Osteoblast (primary cell): ENCODE data around the gene TMEM255B. TPM values are rescaled to one million over a fixed set of nuclear protein-coding genes. Genes with fewer than 3 reads are reported as not detected.
"Not testable (repeated sequence)": the region's sequence is repeated elsewhere in the genome, so short reads cannot be mapped to it uniquely, and the experiment has no call there.

Experiments used
- DNase-seq: peaks from one replicate; pipeline ENCODE4 v3.0.0; 2011; ENCODE audit warnings: low spot score, mixed read lengths; ENCODE audit not compliant: insufficient read length; ENCODE audit errors: missing footprints
- H2AFZ ChIP-seq: 2 replicates; pipeline ENCODE4 v1.6.0; 2011; ENCODE audit warnings: mild to moderate bottlenecking, low read length
- H3K27ac ChIP-seq: 2 replicates; pipeline ENCODE4 v1.5.1; 2011; ENCODE audit warnings: mild to moderate bottlenecking, low read depth, low read length, moderate library complexity
- H3K27me3 ChIP-seq: 2 replicates; pipeline ENCODE4 v1.6.0; 2012; ENCODE audit warnings: mild to moderate bottlenecking, control low read depth, inconsistent platforms, low read length, moderate library complexity; ENCODE audit not compliant: insufficient read depth
- H3K36me3 ChIP-seq: 2 replicates; pipeline ENCODE4 v1.5.1; 2011; ENCODE audit warnings: mild to moderate bottlenecking, low read length, control low read depth, moderate library complexity; ENCODE audit not compliant: insufficient read depth
- H3K4me1 ChIP-seq: 2 replicates; pipeline ENCODE4 v1.5.1; 2011; ENCODE audit warnings: mild to moderate bottlenecking, low read length, control low read depth, moderate library complexity; ENCODE audit not compliant: insufficient read depth
- H3K4me2 ChIP-seq: 2 replicates; pipeline ENCODE4 v1.6.0; 2011; ENCODE audit warnings: mild to moderate bottlenecking, low read length; ENCODE audit not compliant: insufficient read depth
- H3K4me3 ChIP-seq: fragments of 200-600 bp; sonication (generic); 3 replicates; pipeline ENCODE4 v1.5.1; 2012; ENCODE audit warnings: mild to moderate bottlenecking, low read length, inconsistent platforms; ENCODE audit not compliant: insufficient read depth
- H3K79me2 ChIP-seq: 2 replicates; pipeline ENCODE4 v1.6.0; 2012; ENCODE audit warnings: mild to moderate bottlenecking, low read length, control low read depth, inconsistent platforms; ENCODE audit not compliant: insufficient read depth
- H3K9me3 ChIP-seq: 2 replicates; pipeline ENCODE4 v1.5.1; 2011; ENCODE audit warnings: low read depth, low read length, control low read depth
- H4K20me1 ChIP-seq: 2 replicates; pipeline ENCODE4 v1.6.0; 2012; ENCODE audit warnings: mild to moderate bottlenecking, low read length, control low read depth; ENCODE audit not compliant: insufficient read depth
- total RNA-seq: library from RNA; depleted of rRNA; stranded (reverse); fragments of >200 nt; gene quantifications from 2 replicates; pipeline ENCODE4 v1.2.3, GENCODE V29; 2012
- TF ChIP-seq, protein P1 (sequence below): IDR thresholded peaks from 2 replicates; pipeline ENCODE4 v1.5.1; 2011; ENCODE audit warnings: mild to moderate bottlenecking, low read depth, low read length, moderate library complexity; ENCODE audit errors: extremely low read depth

TMEM255B gene
- total RNA-seq, 1 donor = 1.8 TPM

- TF ChIP-seq, protein P1, sequence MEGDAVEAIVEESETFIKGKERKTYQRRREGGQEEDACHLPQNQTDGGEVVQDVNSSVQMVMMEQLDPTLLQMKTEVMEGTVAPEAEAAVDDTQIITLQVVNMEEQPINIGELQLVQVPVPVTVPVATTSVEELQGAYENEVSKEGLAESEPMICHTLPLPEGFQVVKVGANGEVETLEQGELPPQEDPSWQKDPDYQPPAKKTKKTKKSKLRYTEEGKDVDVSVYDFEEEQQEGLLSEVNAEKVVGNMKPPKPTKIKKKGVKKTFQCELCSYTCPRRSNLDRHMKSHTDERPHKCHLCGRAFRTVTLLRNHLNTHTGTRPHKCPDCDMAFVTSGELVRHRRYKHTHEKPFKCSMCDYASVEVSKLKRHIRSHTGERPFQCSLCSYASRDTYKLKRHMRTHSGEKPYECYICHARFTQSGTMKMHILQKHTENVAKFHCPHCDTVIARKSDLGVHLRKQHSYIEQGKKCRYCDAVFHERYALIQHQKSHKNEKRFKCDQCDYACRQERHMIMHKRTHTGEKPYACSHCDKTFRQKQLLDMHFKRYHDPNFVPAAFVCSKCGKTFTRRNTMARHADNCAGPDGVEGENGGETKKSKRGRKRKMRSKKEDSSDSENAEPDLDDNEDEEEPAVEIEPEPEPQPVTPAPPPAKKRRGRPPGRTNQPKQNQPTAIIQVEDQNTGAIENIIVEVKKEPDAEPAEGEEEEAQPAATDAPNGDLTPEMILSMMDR = no peak
- Histone ChIP-seq H3K27me3 (no peaks in the 10 kb centered on the region), H3K36me3 (peaks cover 66% of the 10 kb centered on the region), H3K27ac (no peak overlapping the region), H4K20me1 (peaks cover 13% of the 10 kb centered on the region), H3K4me2 (no peak overlapping the region), H2AFZ (no peak overlapping the region), H3K79me2 (peaks cover 8% of the 10 kb centered on the region), H3K4me3 (no peak overlapping the region), H3K9me3 (no peaks in the 10 kb centered on the region), H3K4me1 (peaks cover 9% of the 10 kb centered on the region)
- DNase-seq = no peak
Measured at GRCh38 chr13:113832205-113832604, 73.2 kb downstream of the TMEM255B start.

DNA sequence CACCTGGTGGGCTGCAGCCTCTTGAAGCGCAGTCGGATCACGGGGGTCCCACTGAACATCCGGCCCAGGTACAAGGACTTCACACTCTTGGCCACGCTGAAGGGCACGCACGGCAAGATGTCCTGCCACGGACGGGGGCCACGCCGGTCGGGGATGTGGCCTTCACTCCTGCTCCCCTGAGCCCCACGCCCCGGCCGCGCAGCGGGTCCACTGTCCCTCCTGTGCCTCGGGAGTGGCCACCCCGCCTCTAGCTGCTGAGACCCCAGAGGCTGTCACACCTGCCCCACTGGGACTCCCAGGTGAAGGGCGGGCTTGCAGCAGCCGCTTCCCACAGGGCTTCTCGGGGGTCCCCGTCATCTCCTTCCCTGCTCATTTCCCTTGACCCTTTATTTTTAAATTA lies 73.6 kb downstream of the TMEM255B start:
- H3K27me3 ChIP-seq = no peaks in the 10 kb centered on the region
- H3K36me3 ChIP-seq = peaks cover 62% of the 10 kb centered on the region
- H3K4me2 ChIP-seq = no peak overlapping the region
- no peak overlapping the region for H3K4me3 ChIP-seq
- peaks cover 12% of the 10 kb centered on the region for H4K20me1 ChIP-seq
- TF ChIP-seq, protein P1 = no peak
- H3K9me3 ChIP-seq = no peaks in the 10 kb centered on the region
- H3K27ac ChIP-seq = no peak overlapping the region
- H3K4me1 ChIP-seq = peaks cover 13% of the 10 kb centered on the region
- no peak for DNase-seq
- peaks cover 5% of the 10 kb centered on the region for H3K79me2 ChIP-seq
- no peak overlapping the region for H2AFZ ChIP-seq

- DNase-seq = no peak
Measured at GRCh38 chr13:113833111-113833830, 74.2 kb downstream of the TMEM255B start.

GRCh38 chr13:113834006-113834405 lies 75.0 kb downstream of the TMEM255B start:
- Histone ChIP-seq H3K4me1 (peaks cover 27% of the 10 kb centered on the region), H4K20me1 (peaks cover 11% of the 10 kb centered on the region), H3K36me3 (peaks cover 51% of the 10 kb centered on the region)
- not testable (repeated sequence) for H3K27me3 ChIP-seq, H3K4me3 ChIP-seq, H3K79me2 ChIP-seq, H3K4me2 ChIP-seq, H3K9me3 ChIP-seq, DNase-seq, H2AFZ ChIP-seq, H3K27ac ChIP-seq

More at GRCh38 chr13:113833111-113833830, 74.2 kb downstream of the TMEM255B start:
- H3K4me3 ChIP-seq = no peak overlapping the region
- H4K20me1 ChIP-seq = peaks cover 15% of the 10 kb centered on the region
- TF ChIP-seq, protein P1 = no peak
- H3K36me3 ChIP-seq = peaks cover 56% of the 10 kb centered on the region
- no peak overlapping the region for H3K4me2 ChIP-seq
- H3K27me3 ChIP-seq = no peaks in the 10 kb centered on the region
- H3K9me3 ChIP-seq = no peaks in the 10 kb centered on the region
- no peak overlapping the region for H3K27ac ChIP-seq
- H2AFZ ChIP-seq = no peak overlapping the region
- peaks cover 5% of the 10 kb centered on the region for H3K79me2 ChIP-seq
- H3K4me1 ChIP-seq = peaks cover 19% of the 10 kb centered on the region
